ENCODE measurements around the gene MAGI3.
A peak's percentile ranks its signal among the peaks of the same experiment; 100 is the strongest.
"Not testable (repeated sequence)": the region's sequence is repeated elsewhere in the genome, so short reads cannot be mapped to it uniquely, and the experiment has no call there.

Gene MAGI3

DNA sequence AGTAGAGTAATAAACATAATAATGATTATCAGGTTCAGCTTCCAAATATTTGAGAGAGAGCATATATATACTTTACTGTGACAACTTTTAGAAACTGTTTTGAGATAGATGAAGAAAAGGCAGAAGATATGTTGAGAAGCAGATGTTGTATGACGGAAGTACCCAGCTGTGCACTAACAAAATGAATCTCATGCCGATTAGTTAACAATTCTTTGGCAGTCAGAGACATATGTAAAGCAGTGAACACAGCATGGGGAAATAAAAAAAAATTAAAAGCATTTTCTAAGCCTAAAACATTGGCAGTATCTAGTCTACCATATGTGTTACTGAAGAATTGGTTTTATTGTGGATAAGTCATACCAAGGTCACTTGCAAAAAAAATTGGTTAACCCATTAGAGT is 51.8 kb downstream of the MAGI3 start:
- DNase-seq (ENCODE audit: low spot score) = no peak

DNA sequence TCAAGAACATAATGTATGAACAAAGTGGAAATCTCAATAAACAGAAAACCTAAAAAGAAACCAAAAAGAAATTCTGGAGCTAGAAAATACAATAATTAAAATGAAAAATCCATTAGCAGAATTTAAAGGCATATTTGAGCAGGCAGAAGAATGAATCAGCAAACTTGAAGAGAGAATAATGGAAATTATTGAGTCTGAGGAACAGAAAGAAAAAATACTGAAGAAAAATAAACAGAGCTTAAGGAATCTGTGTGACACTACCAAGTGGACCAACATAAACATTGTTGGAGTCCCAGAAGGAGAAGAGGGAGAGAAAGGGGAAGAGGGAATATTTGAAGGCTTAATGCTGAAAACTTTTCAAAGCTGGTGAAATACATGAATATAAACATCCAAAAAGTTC is 54.5 kb downstream of the MAGI3 start:
- DNase-seq (ENCODE audit: low spot score) = no peak

DNA sequence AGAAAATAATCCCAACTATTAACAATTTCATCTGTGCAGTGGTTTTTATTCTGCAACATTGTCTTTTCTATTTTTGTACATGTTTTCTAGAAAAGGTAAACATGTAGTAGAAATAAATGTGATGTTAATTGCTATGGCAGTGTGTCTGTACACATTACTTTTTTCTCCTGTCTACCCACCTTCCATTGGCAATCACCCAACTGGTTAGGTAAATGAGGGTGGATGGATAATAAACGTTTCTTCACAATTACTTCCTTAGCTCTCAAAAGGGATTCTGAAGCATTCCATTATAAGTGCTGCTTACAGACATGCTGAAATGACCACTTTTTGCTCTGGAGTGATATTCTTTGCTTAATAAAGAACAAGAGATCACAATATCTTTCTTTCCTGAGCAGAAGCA is 61.4 kb downstream of the MAGI3 start:
- no peak for DNase-seq (ENCODE audit: low spot score)

DNA sequence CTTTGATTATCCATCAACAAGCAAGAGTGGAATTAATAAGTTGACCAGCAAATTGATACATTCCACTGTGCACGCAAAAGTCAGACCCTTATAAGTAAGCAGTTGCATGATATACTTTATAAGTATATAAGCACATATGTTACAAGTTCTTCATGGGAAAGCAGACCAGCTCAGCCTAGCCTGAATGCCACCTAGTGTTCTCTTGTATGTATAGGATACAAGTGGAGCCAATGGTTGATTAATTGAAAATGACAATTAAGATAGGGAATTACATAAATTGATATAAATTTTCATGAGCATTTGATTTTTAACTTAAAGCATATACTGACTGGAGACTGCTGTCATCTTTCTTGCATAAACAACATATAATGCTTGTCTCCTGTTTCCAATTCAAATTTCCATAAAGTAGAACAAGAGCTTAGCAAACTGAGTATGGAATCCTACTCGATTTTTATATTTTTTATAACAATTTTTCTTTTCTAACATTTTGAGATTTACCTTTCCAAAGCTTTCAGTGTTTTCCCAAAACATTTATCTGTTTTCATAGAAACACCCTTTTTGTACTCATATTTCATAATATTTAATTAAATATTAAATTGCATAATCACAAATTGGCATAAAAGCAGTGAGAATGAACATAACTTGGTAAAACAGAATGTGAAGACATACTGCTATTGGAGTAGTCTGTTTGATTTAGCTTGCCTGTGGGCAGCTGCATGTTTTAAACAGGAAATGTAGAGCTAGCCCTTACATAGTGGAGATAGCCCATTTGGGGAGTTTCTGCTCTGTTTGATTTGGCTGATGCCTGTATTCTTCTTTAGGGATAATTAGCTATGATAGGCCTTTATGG is 62.8 kb downstream of the MAGI3 start:
- peak; percentile 3 for DNase-seq (ENCODE audit: low spot score)

DNA sequence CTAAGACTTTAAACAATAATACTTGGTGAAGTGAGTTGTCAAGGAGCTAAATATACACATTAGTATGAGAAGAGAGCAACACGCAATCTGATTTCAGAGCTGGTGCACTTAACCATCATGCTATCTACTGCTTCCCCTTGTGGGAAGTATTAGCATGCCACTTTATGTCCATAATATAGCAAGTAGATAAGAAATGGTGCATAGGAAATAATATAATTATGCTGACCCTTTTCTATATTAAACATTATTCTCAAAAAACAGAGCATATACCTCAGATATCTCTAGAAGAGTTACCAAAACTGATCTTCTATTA is 63.4 kb downstream of the MAGI3 start:
- no peak for DNase-seq (ENCODE audit: low spot score)

DNA sequence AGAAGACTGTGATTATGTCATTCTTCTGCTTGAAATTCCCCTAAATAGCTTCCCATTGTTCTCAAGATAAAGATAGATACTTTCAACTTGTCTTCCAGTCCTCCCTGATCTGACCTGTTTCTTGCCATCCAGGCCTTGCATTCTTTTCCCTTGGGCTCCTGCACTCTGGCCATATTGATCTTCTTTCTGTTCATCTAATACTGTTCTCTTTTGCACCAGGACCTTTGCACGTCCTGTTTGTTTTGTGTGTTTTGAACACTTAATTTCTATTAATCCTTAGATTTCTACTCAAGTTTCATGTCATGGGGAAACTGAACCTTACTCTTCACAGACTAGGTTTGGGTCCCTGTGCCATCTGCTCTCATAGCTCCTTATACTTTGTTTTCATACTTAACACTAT is 65.1 kb downstream of the MAGI3 start:
- DNase-seq (ENCODE audit: low spot score) = no peak

DNA sequence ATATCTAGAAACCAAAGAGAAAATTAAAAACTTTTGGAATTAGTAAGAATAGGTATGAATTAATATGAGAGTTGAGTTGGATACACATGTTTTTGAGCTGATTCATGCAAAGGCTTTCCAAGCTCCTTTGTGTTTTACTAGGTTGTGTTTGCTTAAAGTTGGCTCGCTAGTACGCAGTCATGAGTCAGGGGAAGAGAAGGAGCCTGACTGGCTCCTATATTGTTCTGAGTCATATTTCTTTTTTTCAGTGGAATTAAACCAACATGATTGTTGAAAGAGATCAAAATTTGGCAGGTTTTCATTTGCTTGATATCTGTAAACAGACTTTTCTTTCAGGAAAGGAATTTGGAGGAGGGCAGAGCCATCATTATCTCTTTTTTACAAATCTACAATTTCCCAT is 66.7 kb downstream of the MAGI3 start:
- DNase-seq (ENCODE audit: low spot score) = peak; percentile 66

DNA sequence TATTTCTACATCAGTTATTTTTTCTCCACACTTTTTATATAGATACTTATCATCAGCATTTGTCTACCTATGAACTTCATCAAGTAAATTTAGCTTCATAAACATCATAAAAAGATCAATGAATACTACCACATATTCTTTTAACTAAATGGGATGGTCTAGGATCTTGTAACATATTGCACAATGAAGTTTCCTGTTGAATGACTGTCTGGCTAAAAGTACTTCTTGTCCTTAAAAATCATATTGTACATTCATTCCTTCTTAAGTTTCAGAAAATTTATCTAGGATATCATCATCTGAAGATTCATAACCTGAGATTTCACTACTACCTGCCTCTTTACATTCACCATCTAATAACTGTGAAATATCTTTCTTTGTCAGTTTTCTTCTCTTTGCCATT is 69.0 kb downstream of the MAGI3 start:
- DNase-seq (ENCODE audit: low spot score) = no peak

DNA sequence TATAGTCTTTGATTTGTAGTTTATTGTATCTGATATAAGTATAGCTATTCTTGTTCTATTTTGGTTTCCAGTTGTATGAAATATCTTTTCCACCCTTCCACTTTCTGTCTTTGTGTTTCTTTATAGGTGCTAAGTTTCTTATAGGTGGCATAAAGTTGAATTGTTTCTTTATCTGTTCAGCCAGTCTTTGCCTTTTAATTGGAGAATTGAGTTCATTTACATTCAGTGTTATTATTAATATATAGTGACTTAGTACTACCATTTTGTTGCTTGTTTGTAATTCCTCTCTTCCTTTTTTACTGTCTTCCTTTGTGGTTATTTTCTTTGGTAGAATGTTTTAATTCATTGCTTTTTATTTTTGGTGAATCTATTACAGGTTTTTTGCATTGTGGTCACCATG is 77.7 kb downstream of the MAGI3 start:
- DNase-seq (ENCODE audit: low spot score) = no peak

DNA sequence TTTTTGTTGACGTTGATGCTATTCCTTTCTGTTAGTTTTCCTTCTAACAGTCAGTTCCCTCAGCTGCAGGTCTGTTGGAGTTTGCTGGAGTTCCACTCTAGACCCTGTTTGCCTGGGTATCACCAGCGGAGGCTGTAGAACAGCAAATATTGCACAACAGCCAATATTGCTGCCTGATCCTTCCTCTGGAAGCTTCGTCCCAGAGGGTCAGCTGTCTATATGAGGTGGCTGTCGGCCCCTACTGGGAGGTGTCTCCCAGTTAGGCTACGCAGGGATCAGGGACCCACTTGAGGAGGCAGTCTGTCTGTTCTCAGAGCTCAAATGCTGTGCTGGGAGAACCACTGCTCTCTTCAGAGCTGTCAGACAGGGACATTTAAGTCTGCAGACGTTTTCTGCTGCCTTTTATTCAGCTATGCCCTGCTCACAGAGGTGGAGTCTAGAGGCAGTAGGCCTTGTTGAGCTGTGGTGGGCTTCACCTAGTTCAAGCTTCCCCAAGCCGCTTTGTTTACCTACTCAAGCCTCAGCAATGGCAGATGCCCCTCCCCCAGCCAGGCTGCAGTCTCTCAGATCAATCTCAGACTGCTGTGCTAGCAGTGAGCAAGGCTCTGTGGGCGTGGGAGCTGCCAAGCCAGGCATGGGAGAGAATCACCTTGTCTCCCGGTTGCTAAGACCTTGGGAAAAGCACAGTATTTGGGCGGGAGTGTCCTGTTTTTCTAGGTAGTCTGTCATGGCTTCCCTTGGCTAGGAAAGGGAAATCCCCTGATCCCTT is 88.3 kb downstream of the MAGI3 start:
- not testable (repeated sequence) for DNase-seq (ENCODE audit: low spot score)

DNA sequence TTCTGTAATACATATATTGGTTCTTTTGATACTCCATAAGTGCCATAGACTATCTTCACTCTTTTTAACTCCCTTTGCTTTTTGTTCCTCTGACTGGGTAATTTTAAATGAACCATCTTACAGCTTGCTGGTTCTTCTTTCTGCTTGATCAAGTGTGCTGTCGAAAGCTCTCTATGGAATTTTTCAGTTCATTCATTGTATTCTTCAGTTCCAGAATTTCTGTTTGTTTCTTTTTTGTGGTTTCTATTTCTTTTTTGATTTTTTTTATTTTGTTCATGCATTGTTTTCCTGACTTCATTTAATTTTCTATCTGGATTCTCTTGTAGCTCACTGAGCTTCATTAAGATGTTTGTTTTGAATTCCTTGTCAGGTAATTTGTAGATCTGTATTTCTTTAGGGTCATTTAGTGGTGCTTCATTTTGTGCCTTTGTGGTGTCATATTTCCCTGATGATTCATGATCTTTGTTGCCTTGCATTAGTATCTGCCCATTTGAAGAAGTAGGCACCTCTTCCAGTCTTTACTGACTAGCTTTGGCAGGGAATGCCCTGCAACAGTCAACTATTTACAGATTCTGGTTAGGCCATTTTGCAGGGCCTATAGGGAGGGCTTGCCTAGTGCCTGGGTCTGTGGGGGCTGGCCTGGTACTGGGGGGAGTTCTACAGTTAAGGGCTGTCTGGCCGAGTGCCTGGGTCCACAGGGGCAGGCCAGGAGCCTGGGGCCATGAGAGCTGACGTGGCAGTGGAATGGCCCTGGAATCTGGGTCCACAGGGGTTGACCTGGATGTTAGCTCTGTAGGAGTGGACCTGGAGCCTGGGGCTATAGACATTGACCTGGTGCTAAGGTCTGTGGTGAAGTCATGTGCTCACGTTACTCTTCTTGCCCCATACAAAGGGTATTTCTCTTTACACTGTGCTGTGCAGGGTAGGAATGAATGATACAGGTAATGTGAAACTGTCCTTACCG is 89.7 kb downstream of the MAGI3 start:
- no peak for DNase-seq (ENCODE audit: low spot score)

DNA sequence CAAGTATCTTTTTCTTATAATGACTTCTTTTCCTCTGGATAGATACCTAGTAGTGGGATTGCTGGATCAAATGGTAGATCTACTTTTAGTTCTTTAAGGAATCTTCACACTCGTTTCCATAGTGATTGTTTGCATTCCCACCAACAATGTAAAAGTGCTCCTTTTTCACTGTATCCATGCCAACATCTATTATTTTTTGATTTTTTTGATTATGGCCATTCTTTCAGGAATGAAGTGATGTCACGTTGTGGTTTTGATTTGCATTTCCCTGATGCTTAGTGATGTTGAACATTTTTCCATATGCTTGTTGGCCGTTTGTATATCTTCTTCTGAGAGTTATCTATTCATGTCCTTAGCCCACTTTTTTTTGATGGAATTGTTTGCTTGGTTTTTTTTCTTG is 94.8 kb downstream of the MAGI3 start:
- DNase-seq (ENCODE audit: low spot score) = not testable (repeated sequence)

DNA sequence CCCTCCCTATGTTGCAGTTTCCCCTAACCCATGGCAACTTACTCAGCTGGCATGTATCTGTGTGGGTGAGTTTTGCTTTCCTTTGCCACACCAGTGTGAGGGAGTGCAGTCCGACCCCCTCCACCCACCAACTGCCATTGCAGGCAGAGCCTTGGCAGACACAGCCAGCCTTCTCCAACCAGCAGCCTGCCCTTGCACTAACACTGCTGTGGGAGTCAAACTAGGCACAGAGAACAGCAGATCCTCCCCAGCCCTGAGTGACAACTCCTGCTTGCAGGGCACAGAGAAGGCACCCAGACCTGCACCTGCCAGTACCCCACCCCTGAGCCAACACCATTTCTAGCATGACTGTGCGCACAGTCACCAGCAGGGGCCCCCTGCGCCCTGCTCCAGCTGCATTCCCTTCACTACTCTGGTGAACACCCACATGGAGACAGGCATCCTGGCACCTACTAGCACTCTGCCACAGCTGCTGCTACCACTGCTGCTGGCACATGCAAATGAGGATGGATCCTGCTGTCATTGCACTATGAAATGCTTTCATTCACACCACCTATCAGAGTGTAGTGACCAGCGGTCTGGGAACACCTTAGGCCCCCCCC is 98.4 kb downstream of the MAGI3 start:
- DNase-seq (ENCODE audit: low spot score) = no peak

DNA sequence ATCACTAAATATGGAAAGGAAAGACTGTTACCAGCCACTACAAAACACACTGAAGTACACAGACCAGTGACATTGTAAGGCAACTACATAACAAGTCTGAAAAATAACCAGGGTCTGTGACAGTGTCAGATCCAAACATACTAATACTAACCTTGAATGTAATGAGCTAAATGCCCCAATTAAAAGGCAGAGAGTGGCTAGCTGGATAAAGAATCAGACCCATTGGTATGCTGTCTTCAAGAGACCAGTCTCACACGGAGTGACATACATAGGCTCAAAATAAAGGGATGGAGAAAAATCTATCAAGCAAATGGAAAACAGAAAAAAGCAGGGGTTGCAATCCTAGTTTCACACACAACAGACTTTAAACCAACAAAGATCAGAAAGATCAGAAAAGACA is 100.1 kb downstream of the MAGI3 start:
- no peak for DNase-seq (ENCODE audit: low spot score)

DNA sequence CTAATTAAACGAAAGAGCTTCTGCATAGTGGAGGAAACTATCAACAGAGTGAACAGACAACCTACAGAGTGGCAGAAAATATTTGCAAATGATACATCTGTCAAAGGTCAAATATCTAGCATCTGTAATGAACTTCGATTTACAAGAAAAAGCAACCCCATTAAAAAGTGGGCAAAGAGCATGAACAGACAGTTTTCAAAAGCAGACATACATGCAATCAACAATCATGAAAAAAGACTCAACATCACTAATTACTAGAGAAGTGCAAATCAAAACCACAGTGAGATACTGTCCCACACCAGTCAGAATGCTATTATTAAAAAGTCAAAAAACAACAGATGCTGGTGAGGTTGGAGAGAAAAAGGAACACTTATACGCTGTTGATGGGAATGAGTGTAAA is 103.2 kb downstream of the MAGI3 start:
- DNase-seq (ENCODE audit: low spot score) = no peak

DNA sequence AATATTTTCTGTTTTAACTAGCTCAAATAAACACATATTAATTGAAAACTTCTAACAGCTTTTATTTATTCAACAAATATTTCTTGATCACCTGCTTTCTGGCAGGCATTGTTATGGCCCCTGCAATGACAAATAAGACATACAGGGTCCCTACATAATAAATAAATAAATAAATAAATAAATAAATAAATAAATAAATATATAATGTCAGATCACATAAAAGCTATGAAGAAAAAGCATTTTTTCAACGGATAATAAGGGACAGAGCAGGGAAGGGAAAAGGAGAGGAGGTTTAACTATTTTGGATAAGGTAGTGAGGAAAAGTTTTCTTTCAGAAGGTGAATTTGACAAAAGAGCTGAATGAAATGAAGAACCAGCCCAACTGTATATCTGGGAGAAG is 115.0 kb downstream of the MAGI3 start:
- DNase-seq (ENCODE audit: low spot score) = no peak

DNA sequence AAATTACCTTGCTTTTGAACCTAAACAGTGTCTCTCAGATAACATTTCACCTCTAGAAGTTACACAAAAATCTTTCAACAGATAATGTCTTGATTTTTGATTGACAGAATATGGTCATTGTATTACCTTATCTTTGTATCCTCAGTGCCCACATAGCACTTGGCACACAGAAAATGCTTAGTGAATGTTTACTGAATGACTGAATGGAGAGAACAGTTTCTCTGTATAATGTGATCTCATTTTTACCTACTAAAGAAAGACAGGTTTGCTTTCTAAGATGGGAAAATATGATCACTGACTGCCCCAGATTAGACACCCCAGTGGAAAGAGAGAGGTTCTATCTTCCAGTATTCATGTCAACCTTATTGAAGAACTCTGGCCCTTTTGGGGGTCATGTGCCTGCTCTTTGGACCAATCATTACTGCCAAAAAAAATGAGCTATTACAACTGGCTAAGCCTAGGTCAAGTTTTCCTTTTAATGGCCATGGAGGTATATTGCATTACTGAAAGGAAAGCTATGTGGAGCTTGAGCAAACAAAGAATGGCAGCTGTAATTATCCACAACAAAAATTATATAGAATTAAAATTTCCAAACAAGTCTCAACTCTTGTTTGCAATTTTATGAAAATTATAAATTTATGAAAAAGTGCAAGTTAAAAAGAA is 117.4 kb downstream of the MAGI3 start:
- no peak for DNase-seq (ENCODE audit: low spot score)

DNA sequence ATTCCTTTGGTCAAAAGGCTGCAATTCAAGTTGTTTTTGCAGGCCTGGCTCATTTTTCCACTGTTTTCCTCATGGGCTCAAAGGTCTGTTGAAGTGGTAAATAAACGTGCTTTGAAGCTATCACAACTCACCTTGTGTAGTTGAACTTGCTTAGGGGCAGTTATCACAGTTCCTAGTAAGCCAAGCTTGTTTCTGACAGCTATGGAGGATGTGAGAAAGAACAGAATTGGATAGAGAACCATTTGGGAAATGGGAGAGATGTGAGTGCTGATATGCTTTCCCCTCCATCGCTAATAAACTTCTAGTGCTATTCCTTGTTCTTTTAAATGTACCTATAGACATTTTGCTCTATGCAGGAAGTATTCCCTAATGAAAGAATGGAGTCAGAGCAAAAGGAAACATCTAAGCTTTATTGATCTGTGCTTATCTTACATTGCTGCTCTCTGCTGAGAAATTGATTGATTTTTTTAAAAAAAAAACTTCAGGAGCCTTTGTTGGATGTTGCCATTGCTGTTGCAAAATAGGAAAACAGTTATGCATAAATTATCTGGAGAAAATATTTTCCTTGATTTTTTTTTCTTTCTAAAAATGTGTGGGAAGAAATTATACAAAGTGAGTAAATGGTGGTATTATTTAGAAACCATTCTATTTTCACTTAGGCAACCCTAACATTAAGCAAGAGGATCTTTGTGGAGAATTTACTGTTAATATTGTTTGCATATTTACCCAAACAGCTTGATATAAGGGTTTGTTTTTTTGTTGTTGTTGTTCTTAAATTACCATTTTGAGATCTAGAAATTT is 118.2 kb downstream of the MAGI3 start:
- no peak for DNase-seq (ENCODE audit: low spot score)

DNA sequence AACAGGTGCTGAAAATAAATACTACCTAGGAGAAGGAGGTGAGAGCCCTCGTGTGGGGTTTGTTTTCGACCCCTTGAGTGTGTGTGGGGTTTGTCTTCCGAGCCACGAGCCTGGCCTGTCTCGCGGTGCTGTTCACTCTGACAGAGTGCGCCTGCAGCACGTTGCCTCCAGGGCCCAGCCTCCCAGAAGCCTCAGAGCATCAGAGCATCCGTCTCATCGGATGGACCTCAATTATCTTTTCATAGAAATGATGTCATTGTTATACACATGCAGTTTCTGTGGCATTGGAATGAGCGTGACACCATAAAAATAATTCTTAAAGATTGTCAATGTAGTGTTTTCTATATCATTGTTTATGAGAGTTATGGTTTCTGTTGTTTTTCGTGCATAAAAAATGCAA is 119.5 kb downstream of the MAGI3 start:
- not testable (repeated sequence) for DNase-seq (ENCODE audit: low spot score)

DNA sequence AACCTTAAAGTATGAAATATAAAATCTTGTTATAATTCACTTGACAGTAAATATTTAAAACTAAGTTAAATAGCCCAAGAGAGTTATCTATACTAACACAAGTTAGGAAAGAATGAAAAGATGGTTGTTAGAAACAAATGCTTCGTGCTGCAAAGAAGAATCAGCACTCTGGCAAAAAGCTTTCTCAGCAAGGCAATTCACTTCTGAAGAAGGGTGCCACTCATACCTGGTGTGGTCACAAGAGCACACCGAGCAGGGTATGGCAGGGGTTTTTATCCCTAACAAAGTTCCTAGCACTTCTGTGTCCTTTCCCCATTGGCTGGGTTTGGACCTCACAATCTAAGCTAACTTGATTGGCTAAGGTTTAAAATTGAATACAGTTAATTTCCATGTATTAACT is 121.0 kb downstream of the MAGI3 start:
- no peak for DNase-seq (ENCODE audit: low spot score)

DNA sequence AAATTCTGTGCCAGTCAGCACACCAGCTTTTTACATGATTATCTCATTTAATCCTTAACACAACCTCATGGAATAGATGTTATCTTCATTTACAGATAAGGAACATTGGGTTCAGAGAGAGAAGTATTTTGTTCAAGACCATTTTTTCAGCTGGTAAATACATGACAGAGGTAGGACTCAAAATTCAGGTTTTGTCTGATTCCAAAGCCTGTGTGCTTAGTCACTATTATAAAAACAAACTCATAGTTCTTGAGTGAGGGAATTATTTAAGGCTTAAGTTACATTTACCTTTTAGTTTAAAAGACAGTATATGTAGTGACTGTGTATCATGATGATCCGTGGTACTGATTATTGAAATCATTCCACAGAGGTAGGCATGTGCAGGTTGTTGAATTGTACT is 125.2 kb downstream of the MAGI3 start:
- no peak for DNase-seq (ENCODE audit: low spot score)

All from hepatic stellate cell (primary cell).